Activated CD8-positive, alpha-beta T cell treated with anti-CD3 and anti-CD28 coated beads for 36 hours (primary cell): ENCODE results near the gene BCAS1. TPM values are rescaled to one million over a fixed set of nuclear protein-coding genes. Genes with fewer than 3 reads are reported as not detected.

Experiments used
- ATAC-seq: fragments of 200-7000 bp; cut with Tn5 transposase; one replicate; pipeline ENCODE4 v1.10.0; 2021; ENCODE audit warnings: mild to moderate bottlenecking, moderate library complexity
- CTCF ChIA-PET: fragments of 350-600 bp; sonication (Branson Sonifier 250); formaldehyde crosslinking; loops from one replicate; lab custom pipeline; 2021; ENCODE audit warnings: antibody characterized with exemption; lab: Charles Lee
- POLR2A ChIA-PET: fragments of 350-600 bp; sonication (Branson Sonifier 250); formaldehyde crosslinking; loops from one replicate; lab custom pipeline; 2021; ENCODE audit warnings: antibody characterized with exemption; lab: Charles Lee
- DNase-seq: peaks from one replicate; pipeline ENCODE4 v3.0.0-alpha.2; 2020
- H3K27ac Mint-ChIP-seq: one replicate; pipeline ENCODE4 v1.8.0; 2021; ENCODE audit warnings: mild to moderate bottlenecking, mixed read lengths
- H3K27me3 Mint-ChIP-seq: one replicate; pipeline ENCODE4 v1.8.0; 2021; ENCODE audit warnings: mixed read lengths
- H3K36me3 Mint-ChIP-seq: one replicate; pipeline ENCODE4 v1.8.0; 2021; ENCODE audit warnings: low read depth, mixed read lengths
- H3K4me1 Mint-ChIP-seq: one replicate; pipeline ENCODE4 v1.8.0; 2021; ENCODE audit warnings: low read depth, mixed read lengths
- H3K4me3 Mint-ChIP-seq: one replicate; pipeline ENCODE4 v1.8.0; 2021; ENCODE audit warnings: mild to moderate bottlenecking, moderate library complexity, mixed read lengths
- H3K9me3 Mint-ChIP-seq: one replicate; pipeline ENCODE4 v1.8.0; 2021; ENCODE audit warnings: mixed read lengths
- intact Hi-C: fragments of 100-400 bp; cut with micrococcal nuclease; formaldehyde crosslinking; loops from one replicate; pipeline ENCODE4 v1.10.0; 2022
- total RNA-seq, 2 experiments: library from RNA; stranded (reverse); gene quantifications; one replicate each; pipeline ENCODE4 v1.2.3, GENCODE V29; 2021
- TF ChIP-seq, protein P1 (sequence below): fragments of 200-600 bp; IDR thresholded peaks from one replicate; pipeline ENCODE4 v1.8.0; 2022; ENCODE audit warnings: antibody characterized with exemption, mild to moderate bottlenecking

BCAS1 gene
- total RNA-seq, 2 experiments from 2014 or later, result 0.09 TPM; not detected in 1

DNA sequence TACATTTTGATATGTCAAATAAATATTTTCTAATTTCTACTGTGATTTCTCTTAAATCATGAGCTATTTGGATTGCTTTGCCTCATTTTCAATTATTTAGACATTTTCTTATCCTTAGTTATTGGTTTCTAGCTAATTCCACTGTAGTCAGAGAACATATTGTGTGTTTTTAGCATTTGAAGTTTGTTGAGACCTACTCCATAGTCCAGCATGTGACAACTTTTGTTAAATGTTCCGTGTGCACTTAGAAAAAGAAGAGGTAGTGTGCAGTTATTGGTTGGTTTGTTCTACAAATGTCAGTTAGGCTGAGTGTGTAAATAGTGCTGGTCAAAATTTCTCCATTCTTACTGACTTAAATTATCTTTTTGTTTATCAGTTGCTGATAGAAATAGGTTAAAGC, 138.8 kb downstream of the BCAS1 start:
- Mint-ChIP-seq H3K9me3 (peaks cover 2% of the 10 kb centered on the region), H3K27me3 (no peaks in the 10 kb centered on the region), H3K4me1 (peaks cover 56% of the 10 kb centered on the region), H3K36me3 (no peaks in the 10 kb centered on the region), H3K4me3 (no peak overlapping the region), H3K27ac (no peak overlapping the region)
- ChIA-PET CTCF (interaction anchor here (1.0 to 4.2 kb wide), 3 partner anchors 8 to 16 kb away, joined by 3 to 16 read pairs (median 3); no protein-coding TSS in a partner anchor), POLR2A (interaction anchor here (0.7 kb wide), 1 partner anchor 88 kb away, joined by 3 read pairs; no protein-coding TSS in a partner anchor)
- TF ChIP-seq, protein P1, sequence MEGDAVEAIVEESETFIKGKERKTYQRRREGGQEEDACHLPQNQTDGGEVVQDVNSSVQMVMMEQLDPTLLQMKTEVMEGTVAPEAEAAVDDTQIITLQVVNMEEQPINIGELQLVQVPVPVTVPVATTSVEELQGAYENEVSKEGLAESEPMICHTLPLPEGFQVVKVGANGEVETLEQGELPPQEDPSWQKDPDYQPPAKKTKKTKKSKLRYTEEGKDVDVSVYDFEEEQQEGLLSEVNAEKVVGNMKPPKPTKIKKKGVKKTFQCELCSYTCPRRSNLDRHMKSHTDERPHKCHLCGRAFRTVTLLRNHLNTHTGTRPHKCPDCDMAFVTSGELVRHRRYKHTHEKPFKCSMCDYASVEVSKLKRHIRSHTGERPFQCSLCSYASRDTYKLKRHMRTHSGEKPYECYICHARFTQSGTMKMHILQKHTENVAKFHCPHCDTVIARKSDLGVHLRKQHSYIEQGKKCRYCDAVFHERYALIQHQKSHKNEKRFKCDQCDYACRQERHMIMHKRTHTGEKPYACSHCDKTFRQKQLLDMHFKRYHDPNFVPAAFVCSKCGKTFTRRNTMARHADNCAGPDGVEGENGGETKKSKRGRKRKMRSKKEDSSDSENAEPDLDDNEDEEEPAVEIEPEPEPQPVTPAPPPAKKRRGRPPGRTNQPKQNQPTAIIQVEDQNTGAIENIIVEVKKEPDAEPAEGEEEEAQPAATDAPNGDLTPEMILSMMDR, result no peak
- DNase-seq (no peak), ATAC-seq (no peak)
- intact Hi-C loops, result loop anchor here (5.0 kb wide), 1 partner anchor 224 kb away; no protein-coding TSS in a partner anchor

DNA sequence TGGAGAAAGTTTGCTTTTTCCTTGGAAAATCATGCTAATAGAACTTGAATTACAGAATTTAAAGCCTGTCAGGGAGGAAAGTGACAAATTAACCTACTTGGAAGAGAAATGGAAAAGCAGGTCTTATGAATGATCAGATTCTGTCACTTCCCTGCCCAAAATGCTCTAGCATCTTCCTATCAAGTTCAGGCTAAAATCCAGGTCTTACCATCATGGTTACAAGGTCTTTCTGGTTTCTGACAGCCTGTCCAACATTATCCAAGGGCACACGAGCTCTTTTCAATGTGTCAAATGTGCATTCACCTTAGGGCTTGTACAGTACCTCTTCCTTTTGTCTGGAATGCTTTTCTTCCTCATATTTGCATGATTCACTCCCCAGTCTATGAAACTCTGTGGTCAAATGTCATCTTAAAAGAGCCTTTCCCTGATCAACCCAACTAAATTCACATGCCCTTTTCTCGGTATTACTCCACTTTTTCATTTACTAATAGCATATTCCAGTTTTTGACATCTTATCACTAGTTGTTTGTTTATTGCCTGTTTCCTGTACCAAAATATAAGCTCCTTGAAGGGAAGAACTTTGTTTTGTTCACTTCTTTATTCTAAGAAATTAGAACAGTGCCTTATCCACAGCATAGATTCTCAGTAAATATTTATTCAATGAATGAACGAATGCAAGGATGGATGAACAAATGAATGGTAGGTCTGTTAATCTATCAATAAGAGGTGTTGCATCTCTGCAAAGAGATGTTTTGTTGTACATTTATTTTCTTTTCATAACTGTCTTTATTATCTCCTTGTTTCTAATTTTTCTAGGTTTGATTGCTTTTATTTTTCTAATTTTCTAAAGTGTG, 139.5 kb downstream of the BCAS1 start:
- H3K27me3 Mint-ChIP-seq, result no peaks in the 10 kb centered on the region
- ATAC-seq (no peak), DNase-seq (no peak)
- TF ChIP-seq, protein P1, result no peak
- ChIA-PET POLR2A (interaction anchor here (0.7 to 1.1 kb wide), 3 partner anchors 13 to 88 kb away, joined by 3 read pairs; no protein-coding TSS in a partner anchor), CTCF (interaction anchor here (1.0 to 4.2 kb wide), 3 partner anchors 9 to 15 kb away, joined by 3 to 16 read pairs (median 3); no protein-coding TSS in a partner anchor)
- peaks cover 2% of the 10 kb centered on the region for H3K9me3 Mint-ChIP-seq
- H3K36me3 Mint-ChIP-seq, result no peaks in the 10 kb centered on the region
- intact Hi-C loops, result loop anchor here (5.0 kb wide), 1 partner anchor 224 kb away; no protein-coding TSS in a partner anchor
- peaks cover 59% of the 10 kb centered on the region for H3K4me1 Mint-ChIP-seq
- H3K4me3 Mint-ChIP-seq, result no peak overlapping the region
- peak overlapping the region; percentile 76 for H3K27ac Mint-ChIP-seq

DNA sequence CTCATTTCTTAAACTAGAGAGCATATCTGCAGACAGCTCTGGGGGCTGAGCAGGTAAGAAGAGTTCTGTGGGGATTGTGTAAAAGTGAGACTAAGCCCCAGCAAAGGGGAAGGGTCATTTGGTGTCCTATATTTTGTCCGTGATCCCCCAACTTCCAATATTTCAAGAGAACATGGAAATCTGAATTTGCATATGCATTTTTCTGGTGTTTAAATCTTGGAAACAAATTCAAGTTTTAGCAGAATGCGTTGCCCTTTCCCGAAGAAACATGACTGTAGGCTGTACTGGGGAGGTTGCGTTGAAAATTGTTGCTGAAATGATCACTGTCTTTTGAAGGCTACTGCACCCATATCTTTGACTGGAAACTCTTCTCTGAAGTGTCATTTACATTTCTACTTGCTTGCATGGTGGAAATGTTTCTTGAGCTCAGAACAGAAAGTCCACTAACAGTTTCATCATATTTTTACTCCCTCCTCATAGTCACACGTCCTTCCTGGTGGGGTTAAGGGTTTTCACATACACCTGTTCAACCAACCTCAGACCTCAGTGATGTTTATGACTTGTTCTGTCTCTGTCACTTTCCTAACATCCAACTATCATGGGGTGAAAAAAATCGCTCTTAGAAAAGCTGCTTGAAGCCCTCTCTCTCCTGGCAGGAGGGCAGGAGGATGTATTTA, 140.3 kb downstream of the BCAS1 start:
- TF ChIP-seq, protein P1, result no peak
- Mint-ChIP-seq H3K27me3 (no peaks in the 10 kb centered on the region), H3K27ac (peak overlapping the region; percentile 76), H3K4me3 (no peak overlapping the region), H3K4me1 (peaks cover 51% of the 10 kb centered on the region), H3K9me3 (peaks cover 2% of the 10 kb centered on the region), H3K36me3 (no peaks in the 10 kb centered on the region)
- ATAC-seq, result peak; percentile 55
- POLR2A ChIA-PET, result interaction anchor here (1.0 to 1.1 kb wide), 2 partner anchors 12 to 27 kb away, joined by 3 read pairs; no protein-coding TSS in a partner anchor
- intact Hi-C loops, result loop anchor here (5.0 kb wide), 1 partner anchor 223 kb away; no protein-coding TSS in a partner anchor
- CTCF ChIA-PET, result interaction anchor here (2.6 to 4.2 kb wide), 2 partner anchors 9 to 15 kb away, joined by 12 to 16 read pairs; no protein-coding TSS in a partner anchor
- DNase-seq, result peak; percentile 29

DNA sequence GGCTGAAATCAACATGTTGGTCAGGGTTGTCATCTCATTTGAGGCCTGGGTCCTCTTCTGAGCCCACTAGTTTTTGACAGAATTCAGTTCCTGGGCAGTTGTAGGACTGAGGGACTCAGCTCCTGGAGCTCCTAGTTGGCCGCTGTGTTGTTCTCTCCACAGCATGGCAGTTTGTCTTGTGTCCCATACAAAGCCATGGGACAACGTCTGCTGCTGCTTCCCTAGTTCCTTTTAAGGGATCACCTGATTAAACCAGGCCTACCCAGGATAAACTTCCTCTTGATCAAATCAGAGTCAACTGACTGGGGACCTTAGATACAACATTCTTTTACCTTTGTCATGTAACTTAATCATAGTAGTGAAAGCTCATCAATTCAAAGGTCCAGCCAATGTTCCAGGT, 141.0 kb downstream of the BCAS1 start:
- ChIA-PET CTCF (interaction anchor here (2.6 to 4.2 kb wide), 2 partner anchors 10 to 14 kb away, joined by 12 to 16 read pairs; no protein-coding TSS in a partner anchor), POLR2A (interaction anchor here (0.8 kb wide), 1 partner anchor 13 kb away, joined by 3 read pairs; no protein-coding TSS in a partner anchor)
- Mint-ChIP-seq H3K27ac (no peak overlapping the region), H3K9me3 (peaks cover 2% of the 10 kb centered on the region), H3K4me1 (peaks cover 44% of the 10 kb centered on the region), H3K4me3 (no peak overlapping the region), H3K27me3 (no peaks in the 10 kb centered on the region), H3K36me3 (no peaks in the 10 kb centered on the region)
- intact Hi-C loops, result no loop called here
- TF ChIP-seq, protein P1, result no peak
- DNase-seq, result no peak
- no peak for ATAC-seq
